HEK293 (cell line): ENCODE measurements around the gene GSC.

Source experiments
- REST ChIP-seq: fragments of 450-650 bp; formaldehyde crosslinking; IDR thresholded peaks from 2 replicates; pipeline ENCODE4 v1.5.1; 2016; ENCODE audit warnings: missing biosample characterization, missing genetic modification characterization
- TCF7L2 ChIP-seq: IDR thresholded peaks from 2 replicates; pipeline ENCODE4 v1.6.1; 2011; ENCODE audit warnings: low read depth, mild to moderate bottlenecking, inconsistent platforms, low read length, moderate library complexity, borderline replicate concordance
- ZNF292 ChIP-seq: fragments of 450-650 bp; formaldehyde crosslinking; IDR thresholded peaks from 2 replicates; pipeline ENCODE4 v1.5.1; 2016; ENCODE audit warnings: low read depth, missing biosample characterization, missing genetic modification characterization, borderline replicate concordance
- ZNF530 ChIP-seq: fragments of 450-650 bp; formaldehyde crosslinking; IDR thresholded peaks from 2 replicates; pipeline ENCODE4 v1.5.1; 2016; ENCODE audit warnings: low read depth, missing biosample characterization, missing genetic modification characterization
- TF ChIP-seq, protein P1 (sequence below): fragments of 450-650 bp; formaldehyde crosslinking; IDR thresholded peaks from 2 replicates; pipeline ENCODE4 v1.5.1; 2016; ENCODE audit warnings: missing biosample characterization, missing genetic modification characterization
- TF ChIP-seq, protein P2 (sequence below): sonication (generic); formaldehyde crosslinking; IDR thresholded peaks from 2 replicates; pipeline ENCODE4 v1.8.1; 2022; ENCODE audit warnings: mild to moderate bottlenecking, moderate library complexity, missing genetic modification reagents

GRCh38 chr14:94752591-94753436 is 17.1 kb downstream of the GSC start:
- TF ChIP-seq, protein P1, sequence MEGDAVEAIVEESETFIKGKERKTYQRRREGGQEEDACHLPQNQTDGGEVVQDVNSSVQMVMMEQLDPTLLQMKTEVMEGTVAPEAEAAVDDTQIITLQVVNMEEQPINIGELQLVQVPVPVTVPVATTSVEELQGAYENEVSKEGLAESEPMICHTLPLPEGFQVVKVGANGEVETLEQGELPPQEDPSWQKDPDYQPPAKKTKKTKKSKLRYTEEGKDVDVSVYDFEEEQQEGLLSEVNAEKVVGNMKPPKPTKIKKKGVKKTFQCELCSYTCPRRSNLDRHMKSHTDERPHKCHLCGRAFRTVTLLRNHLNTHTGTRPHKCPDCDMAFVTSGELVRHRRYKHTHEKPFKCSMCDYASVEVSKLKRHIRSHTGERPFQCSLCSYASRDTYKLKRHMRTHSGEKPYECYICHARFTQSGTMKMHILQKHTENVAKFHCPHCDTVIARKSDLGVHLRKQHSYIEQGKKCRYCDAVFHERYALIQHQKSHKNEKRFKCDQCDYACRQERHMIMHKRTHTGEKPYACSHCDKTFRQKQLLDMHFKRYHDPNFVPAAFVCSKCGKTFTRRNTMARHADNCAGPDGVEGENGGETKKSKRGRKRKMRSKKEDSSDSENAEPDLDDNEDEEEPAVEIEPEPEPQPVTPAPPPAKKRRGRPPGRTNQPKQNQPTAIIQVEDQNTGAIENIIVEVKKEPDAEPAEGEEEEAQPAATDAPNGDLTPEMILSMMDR (tag by site-specific recombination), result no peak
- TF ChIP-seq ZNF530 (tag by site-specific recombination) (no peak), TCF7L2 (no peak), ZNF292 (tag by site-specific recombination) (no peak), REST (tag by site-specific recombination) (no peak)
- TF ChIP-seq, protein P2, sequence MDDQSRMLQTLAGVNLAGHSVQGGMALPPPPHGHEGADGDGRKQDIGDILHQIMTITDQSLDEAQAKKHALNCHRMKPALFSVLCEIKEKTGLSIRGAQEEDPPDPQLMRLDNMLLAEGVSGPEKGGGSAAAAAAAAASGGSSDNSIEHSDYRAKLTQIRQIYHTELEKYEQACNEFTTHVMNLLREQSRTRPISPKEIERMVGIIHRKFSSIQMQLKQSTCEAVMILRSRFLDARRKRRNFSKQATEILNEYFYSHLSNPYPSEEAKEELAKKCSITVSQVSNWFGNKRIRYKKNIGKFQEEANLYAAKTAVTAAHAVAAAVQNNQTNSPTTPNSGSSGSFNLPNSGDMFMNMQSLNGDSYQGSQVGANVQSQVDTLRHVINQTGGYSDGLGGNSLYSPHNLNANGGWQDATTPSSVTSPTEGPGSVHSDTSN, result no peak
